Heart right ventricle (tissue), 16 donors: ENCODE measurements around the gene STAM. TPM values are rescaled to one million over a fixed set of nuclear protein-coding genes. Genes with fewer than 3 reads are reported as not detected.
A peak's percentile ranks its signal among the peaks of the same experiment; 100 is the strongest.

ENCODE experiments used
- ATAC-seq, 8 donors: fragments of 200-7000 bp; cut with Tn5 transposase; one replicate each; pipeline ENCODE4 v1.9.1; 2020; ENCODE audit warnings: mild to moderate bottlenecking in 8 of 8, moderate library complexity in 8 of 8, moderate number of reproducible peaks in 1 of 8
- DNase-seq, 2 donors: peaks; one replicate each; pipeline ENCODE4 v3.0.0-alpha.2; 2020
- H3K27ac ChIP-seq, 10 donors: fragments of 200-600 bp; sonication (generic) in 2 of 10; one replicate each; pipeline versions ENCODE4 v1.5.0 to v1.8.0; 2020 to 2022; ENCODE audit warnings: mild to moderate bottlenecking in 3 of 10
- H3K27me3 ChIP-seq, 7 donors: fragments of 200-600 bp; one replicate each; pipeline ENCODE4 v1.8.0; 2021 to 2022; ENCODE audit warnings: mild to moderate bottlenecking in 2 of 7
- H3K36me3 ChIP-seq, 9 donors: fragments of 200-600 bp; sonication (generic) in 1 of 9; one replicate each; pipeline versions ENCODE4 v1.5.0 to v1.8.0; 2020 to 2022; ENCODE audit warnings: mild to moderate bottlenecking in 2 of 9
- H3K4me1 ChIP-seq, 9 donors: fragments of 200-600 bp; sonication (generic) in 1 of 9; one replicate each; pipeline versions ENCODE4 v1.5.0 to v1.8.0; 2020 to 2022; ENCODE audit warnings: mild to moderate bottlenecking in 4 of 9
- H3K4me3 ChIP-seq, 10 donors: fragments of 200-600 bp; sonication (generic) in 2 of 10; one replicate each; pipeline versions ENCODE4 v1.5.0 to v1.8.0; 2020 to 2022; ENCODE audit warnings: mild to moderate bottlenecking in 7 of 10, moderate library complexity in 2 of 10
- H3K9me3 ChIP-seq, 11 donors: fragments of 200-600 bp in 10 of 11; sonication (generic) in 2 of 11; one replicate each; pipeline versions ENCODE4 v1.5.0 to v1.8.0; 2013 to 2022; ENCODE audit warnings: mild to moderate bottlenecking in 2 of 11, control low read depth in 1 of 11, moderate library complexity in 1 of 11
- CTCF ChIP-seq, 9 donors: fragments of 200-600 bp; sonication (generic) in 2 of 9; IDR thresholded peaks; one replicate each; pipeline versions ENCODE4 v1.5.0 to v1.8.0; 2021 to 2022; ENCODE audit warnings: antibody characterized with exemption in 9 of 9, mild to moderate bottlenecking in 5 of 9, moderate library complexity in 1 of 9
- WGBS, 2 donors: extraction: QIAGEN DNeasy Blood & Tissue Kit; methylation state at CpG; one replicate each; pipeline ENCODE4 v1.1.7; 2013; ENCODE audit warnings: inconsistent platforms in 1 of 2; 5-methylcytosine and 5-hydroxymethylcytosine counted together
- intact Hi-C, 10 donors: fragments of 100-400 bp; cut with DNase I; formaldehyde crosslinking; loops; one replicate each; pipeline versions ENCODE4 v1.11.1 to v1.14.2; 2022
- polyA plus RNA-seq, 2 donors: library from polyadenylated mRNA; stranded (reverse); fragments of 200-250 nt; gene quantifications; one replicate each; pipeline ENCODE4 v1.2.3, GENCODE V29; 2013
- total RNA-seq, 10 donors: library from RNA; stranded (reverse); fragmentation: NEBNext Ultra II Directional in 3 of 10; extraction: Animal tissue kit (Norgen Biotek cat#: 25700) in 3 of 10; gene quantifications; one replicate each; pipeline versions ENCODE4 v1.2.1 to v1.2.4, GENCODE V29; 2021 to 2023
- donor health status: Arrhythmogenic right ventricular cardiomyopathy.
- donor health status: ischemic (EF 13 %, LVEDD 7.1; RV severe dilation, severe dysfunction).
- donor health status: healthy with polysubstance abuse.
- donor health status: DM: no; HTN: yes; CAD: no.
- donor health status: DM: no; HTN: no; CAD: no.
- donor health status: ischemic (EF 25% LVEDD 6.9; RV normal size, moderate dysfunction).
- donor health status: ischemic (EF 25% LVEDD 5.7; RV mildly dilated, moderate dysfunction).
- donor health status: healthy.
- donor health status: DM: yes; HTN: yes; CAD: no.
- donor health status: Ischemic cardiomyopathy.
- donor health status: ischemic (EF 35%, LVEDD 5.7; RV mildly dilated, moderate dysfunction).
- donor health status: nonischemic (EF 11% LVEDD 7.7; RV severe dilation, severe dysfunction).
- donor health status: DM: yes; HTN: yes; CAD: no.
- donor health status: PGD.
- donor health status: ischemic (EF 29% LVEDD 5.4; RV normal size, mild dysfunction).
- donor health status: nonischemic (EF 23%, LVEDD 6.1; RV moderate dilation, normal function).

Gene STAM
- total and polyA plus RNA-seq, 12 donors = 9.9 to 43.5 (median 29.3) TPM

DNA sequence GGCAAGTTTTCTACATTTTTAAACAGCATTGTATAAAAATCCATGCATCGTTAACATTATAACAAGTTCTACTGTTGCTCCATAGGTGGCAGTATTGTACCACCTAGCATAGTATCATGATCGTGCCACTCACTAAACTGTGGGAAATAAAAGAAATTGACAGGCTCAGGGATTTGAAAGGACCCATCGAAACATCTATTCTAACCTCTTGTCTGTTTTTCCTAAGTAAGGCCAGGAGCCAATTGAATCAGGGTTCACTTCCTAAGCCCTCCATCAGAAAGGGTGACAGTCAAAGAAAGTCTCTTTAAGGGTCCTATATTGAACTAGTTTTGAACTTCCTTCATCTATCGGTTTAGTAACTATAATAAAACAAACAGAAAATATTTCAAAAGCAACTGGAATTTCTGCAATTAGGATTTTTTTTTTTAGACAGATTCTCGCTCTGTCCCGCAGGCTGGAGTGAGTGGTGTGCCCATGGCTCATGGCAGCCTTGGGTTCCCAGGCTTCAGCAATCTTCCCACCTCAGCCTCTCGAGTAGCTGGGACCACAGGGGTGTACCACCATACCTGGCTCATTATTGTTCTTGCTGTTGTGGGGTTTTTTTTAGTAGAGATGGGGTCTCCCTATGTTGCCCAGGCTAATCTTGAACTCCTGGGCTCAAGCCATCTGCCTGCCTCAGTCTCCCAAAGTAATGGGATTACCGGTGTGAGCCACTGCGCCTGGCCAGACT is 36.2 kb upstream of the STAM start:
- peaks cover 0 to 7% (median 0%) of the 10 kb centered on the region in 9 donors for H3K36me3 ChIP-seq
- TF ChIP-seq CTCF (IDR thresholded peaks at IDR 0.05) = peak; percentile 79 to 94 (median 89)
- no peaks in the 10 kb centered on the region for H3K27me3 ChIP-seq
- intact Hi-C loops = loop anchor here in 9 of 10 donors (1.0 to 10.0 kb wide), 9 partner anchors 135 to 627 kb away; no protein-coding TSS in a partner anchor
- 59 to 63% methylated on average over 9 of the region's 9 CpGs for WGBS, 2 donors
- ATAC-seq (peak in 7 of 8 donors; percentile 76 to 89 (median 79)), DNase-seq (peak in 1 of 2 donors; percentile 42)
- H3K4me1 ChIP-seq = peaks cover 0 to 23% (median 14%) of the 10 kb centered on the region in 9 donors
- no peak overlapping the region for H3K4me3 ChIP-seq
- H3K27ac ChIP-seq = peak overlapping the region in 2 of 10 donors; percentile 0 to 5
- H3K9me3 ChIP-seq = no peaks in the 10 kb centered on the region

- Histone ChIP-seq H3K27ac (no peak overlapping the region), H3K27me3 (no peaks in the 10 kb centered on the region), H3K9me3 (no peaks in the 10 kb centered on the region), H3K4me3 (no peak overlapping the region), H3K36me3 (peaks cover 0 to 6% (median 0%) of the 10 kb centered on the region in 9 donors), H3K4me1 (peaks cover 0 to 25% (median 14%) of the 10 kb centered on the region in 9 donors)
- intact Hi-C loops = loop anchor here (5.0 to 10.0 kb wide), 7 partner anchors 128 to 625 kb away; no protein-coding TSS in a partner anchor
- no peak for TF ChIP-seq CTCF (IDR thresholded peaks at IDR 0.05)
- no peak for DNase-seq
- 76 to 83% methylated on average over 13 of the region's 13 CpGs for WGBS, 2 donors
- ATAC-seq = no peak
Measured at GRCh38 chr10:17609523-17610079, 34.4 kb upstream of the STAM start.

DNA sequence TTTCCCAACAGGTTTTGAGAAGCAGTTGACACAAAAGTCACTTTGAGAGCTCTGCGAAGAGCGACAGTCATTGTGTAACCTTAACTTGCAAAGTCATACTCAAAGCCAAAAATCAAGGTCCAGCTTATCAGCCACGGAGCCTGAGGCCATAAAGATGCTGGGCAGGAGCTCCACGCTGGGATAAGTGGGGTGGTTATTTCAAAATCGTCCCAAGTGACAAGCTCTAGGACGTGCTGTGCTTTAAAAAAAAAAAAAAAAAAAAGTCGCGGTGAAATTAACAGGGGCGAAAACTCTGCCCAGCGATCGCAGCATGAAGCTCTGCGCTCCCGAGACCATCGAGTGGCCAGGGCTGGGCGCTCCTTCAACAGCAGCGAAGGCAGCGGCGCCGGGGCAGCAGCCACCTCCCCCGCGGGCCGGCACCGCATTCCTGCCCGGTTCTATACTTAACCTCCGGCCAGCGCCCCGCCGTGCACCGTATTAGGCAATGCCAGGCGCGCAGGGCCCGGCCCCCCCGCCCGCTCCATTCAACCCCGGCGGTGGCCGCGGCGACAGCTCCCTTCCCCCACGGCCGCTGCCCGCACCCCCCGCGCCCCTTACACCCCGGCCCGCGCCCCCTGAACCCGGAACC is 27.4 kb upstream of the STAM start:
- Histone ChIP-seq H3K27ac (peak overlapping the region; percentile 83 to 98 (median 96)), H3K36me3 (peaks cover 0 to 14% (median 0%) of the 10 kb centered on the region in 9 donors), H3K9me3 (no peaks in the 10 kb centered on the region), H3K4me3 (peak overlapping the region; percentile 58 to 92 (median 84)), H3K27me3 (peaks cover 0 to 21% (median 0%) of the 10 kb centered on the region in 7 donors), H3K4me1 (peaks cover 0 to 28% (median 6%) of the 10 kb centered on the region in 9 donors)
- intact Hi-C loops = no loop called here
- 2% methylated on average over 35 to 48 of the region's 48 CpGs for WGBS, 2 donors
- peak; percentile 74 to 79 for DNase-seq
- no peak for TF ChIP-seq CTCF (IDR thresholded peaks at IDR 0.05)
- ATAC-seq = peak; percentile 88 to 96 (median 94)
